OCI-LY7 (cell line): ENCODE measurements around the gene FAT4. TPM values are rescaled to one million over a fixed set of nuclear protein-coding genes. Genes with fewer than 3 reads are reported as not detected.

ENCODE experiments used
- BruUV-seq: library from RNA; stranded (reverse); fragments of 400-500 nt; replicated peaks from 2 replicates; lab custom pipeline; 2021; lab: Mats Ljungman, UMichigan
- CTCF ChIA-PET: fragments of 300-600 bp; sonication (Branson Sonifier 250); formaldehyde crosslinking; loops from one replicate; lab custom pipeline; 2022; ENCODE audit warnings: antibody characterized with exemption; ENCODE audit not compliant: unreplicated experiment; lab: Charles Lee
- POLR2A ChIA-PET: fragments of 300-600 bp; sonication (Branson Sonifier 250); formaldehyde crosslinking; loops from one replicate; lab custom pipeline; 2022; ENCODE audit warnings: antibody characterized with exemption; lab: Charles Lee
- DNase-seq: peaks from one replicate; pipeline ENCODE4 v3.0.0-alpha.2; 2015; ENCODE audit warnings: low spot score
- H2AFZ ChIP-seq: fragments of 200-600 bp; sonication (generic), shearing (Covaris generic); 2 replicates; pipeline ENCODE4 v1.6.1; 2014; ENCODE audit warnings: mild to moderate bottlenecking, antibody characterized with exemption, low read length, moderate library complexity
- H3K27ac ChIP-seq: fragments of 200-600 bp; sonication (generic); 2 replicates; pipeline ENCODE4 v1.5.1; 2014; ENCODE audit warnings: mixed run types, low read depth, mild to moderate bottlenecking, moderate library complexity, low read length, inconsistent platforms; ENCODE audit not compliant: poor library complexity, severe bottlenecking
- H3K36me3 ChIP-seq: fragments of 200-600 bp; sonication (generic); 2 replicates; pipeline ENCODE4 v1.6.1; 2014; ENCODE audit warnings: mild to moderate bottlenecking, antibody characterized with exemption, low read length, moderate library complexity, mixed read lengths; ENCODE audit not compliant: insufficient read depth
- H3K4me1 ChIP-seq: fragments of 200-600 bp; sonication (generic); 2 replicates; pipeline ENCODE4 v1.5.1; 2014; ENCODE audit warnings: mild to moderate bottlenecking, low read length; ENCODE audit not compliant: insufficient read depth, poor library complexity, severe bottlenecking
- H3K4me2 ChIP-seq: fragments of 200-600 bp; sonication (generic); 2 replicates; pipeline ENCODE4 v1.6.1; 2014; ENCODE audit warnings: mild to moderate bottlenecking, low read length
- H3K4me3 ChIP-seq: fragments of 200-600 bp; sonication (generic); 2 replicates; pipeline ENCODE4 v1.5.1; 2014; ENCODE audit warnings: mild to moderate bottlenecking, low read depth, low read length; ENCODE audit not compliant: poor library complexity, severe bottlenecking
- H3K79me2 ChIP-seq: fragments of 200-600 bp; sonication (generic); 2 replicates; pipeline ENCODE4 v1.6.1; 2016; ENCODE audit warnings: low read depth, mild to moderate bottlenecking, low read length, moderate library complexity, mixed read lengths; ENCODE audit not compliant: insufficient read depth
- H3K9me2 ChIP-seq: fragments of 200-600 bp; sonication (generic); 2 replicates; pipeline ENCODE4 v1.6.1; 2016; ENCODE audit warnings: mild to moderate bottlenecking, low read length, mixed read lengths; ENCODE audit not compliant: insufficient read depth
- H3K9me3 ChIP-seq: fragments of 200-600 bp; sonication (generic); 2 replicates; pipeline ENCODE4 v1.6.1; 2014; ENCODE audit warnings: mild to moderate bottlenecking, mixed run types, low read length, mixed read lengths
- H4K20me1 ChIP-seq: fragments of 200-600 bp; sonication (generic); 2 replicates; pipeline ENCODE4 v1.6.1; 2014; ENCODE audit warnings: mild to moderate bottlenecking, antibody characterized with exemption, low read length, moderate library complexity, mixed read lengths; ENCODE audit not compliant: insufficient read depth
- CTCF ChIP-seq: fragments of 200-600 bp; sonication (generic); conservative IDR thresholded peaks from 2 replicates; pipeline ENCODE4 v1.5.1; 2014; ENCODE audit warnings: mild to moderate bottlenecking, antibody characterized with exemption, low read length, moderate library complexity, mixed read lengths
- EZH2phosphoT487 ChIP-seq: fragments of 200-600 bp; sonication (generic); IDR thresholded peaks from 2 replicates; pipeline ENCODE4 v1.6.1; 2018; ENCODE audit warnings: low read depth, borderline replicate concordance, mild to moderate bottlenecking, mixed run types, antibody characterized with exemption, low read length, moderate library complexity, mixed read lengths
- intact Hi-C: fragments of 100-400 bp; cut with micrococcal nuclease; formaldehyde crosslinking; loops from one replicate; pipeline ENCODE4 v1.10.0; 2022; ENCODE audit not compliant: unreplicated experiment
- total RNA-seq, 2 experiments: library from RNA; depleted of rRNA in 1 of 2; stranded (reverse); fragments of >200 nt in 1 of 2; shearing (Covaris generic) in 1 of 2; gene quantifications; 2 replicates each; pipeline ENCODE4 v1.2.3, GENCODE V29; 2014 to 2022

Gene FAT4
- total RNA-seq, 2 experiments from 2014 or later: not detected

- intact Hi-C loops: no loop called here
- no peaks in the 10 kb centered on the region for H3K79me2 ChIP-seq
These were observed 7.6 kb downstream of the FAT4 start for GRCh38 chr4:125322366-125322730.

DNA sequence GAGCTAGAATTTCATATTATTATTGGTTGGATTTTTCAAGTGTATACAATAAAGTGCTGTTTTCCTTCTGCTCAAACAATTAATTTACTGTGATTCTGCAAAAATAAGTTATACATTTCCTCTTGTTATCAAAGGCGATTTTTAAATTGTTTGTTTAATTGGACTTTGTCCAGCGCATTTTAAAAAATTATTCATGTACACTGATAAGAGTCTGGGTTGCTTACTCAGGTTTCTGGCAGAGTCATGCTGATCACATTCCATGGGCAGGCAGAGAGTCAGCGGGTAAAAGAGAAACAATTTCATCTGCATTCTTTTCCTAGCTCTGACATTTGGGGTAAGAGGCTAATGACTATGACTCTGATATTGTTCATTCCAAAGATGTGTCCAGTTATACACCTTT is 8.9 kb downstream of the FAT4 start:
- BruUV-seq: no TSS peak
- TF ChIP-seq EZH2phosphoT487 (no peak), CTCF (no peak)
- no peaks in the 10 kb centered on the region for H3K9me2 ChIP-seq
- no peaks in the 10 kb centered on the region for H3K79me2 ChIP-seq
- H3K36me3 ChIP-seq: no peaks in the 10 kb centered on the region
- ChIA-PET POLR2A (no interaction called here), CTCF (no interaction called here)
- intact Hi-C loops: no loop called here
- no peak overlapping the region for H3K4me2 ChIP-seq
- no peaks in the 10 kb centered on the region for H3K9me3 ChIP-seq
- H4K20me1 ChIP-seq: no peaks in the 10 kb centered on the region
- DNase-seq: no peak
- no peak overlapping the region for H3K4me3 ChIP-seq
- no peak overlapping the region for H3K27ac ChIP-seq
- H3K4me1 ChIP-seq: no peaks in the 10 kb centered on the region
- H2AFZ ChIP-seq: no peak overlapping the region

More at GRCh38 chr4:125322366-125322730, 7.6 kb downstream of the FAT4 start:
- TF ChIP-seq EZH2phosphoT487 (no peak), CTCF (no peak)
- H3K36me3 ChIP-seq: no peaks in the 10 kb centered on the region
- no peaks in the 10 kb centered on the region for H3K9me3 ChIP-seq
- H3K4me2 ChIP-seq: no peak overlapping the region
- ChIA-PET CTCF (no interaction called here), POLR2A (interaction anchor here (1.2 kb wide), 1 partner anchor 16 kb away, joined by 4 read pairs; no protein-coding TSS in a partner anchor)
- no peak overlapping the region for H3K27ac ChIP-seq
- BruUV-seq: no TSS peak
- H4K20me1 ChIP-seq: no peaks in the 10 kb centered on the region
- no peak overlapping the region for H2AFZ ChIP-seq
- no peaks in the 10 kb centered on the region for H3K9me2 ChIP-seq
- no peaks in the 10 kb centered on the region for H3K4me1 ChIP-seq
- DNase-seq: no peak
- no peak overlapping the region for H3K4me3 ChIP-seq

GRCh38 chr4:125325733-125326132 is 11.0 kb downstream of the FAT4 start:
- no peak overlapping the region for H3K4me2 ChIP-seq
- TF ChIP-seq EZH2phosphoT487: no peak
- TF ChIP-seq CTCF: no peak
- no peak overlapping the region for H3K27ac ChIP-seq
- no peak overlapping the region for H3K4me3 ChIP-seq
- H2AFZ ChIP-seq: no peak overlapping the region
- DNase-seq: no peak
- intact Hi-C loops: no loop called here
- no peaks in the 10 kb centered on the region for H4K20me1 ChIP-seq
- H3K79me2 ChIP-seq: no peaks in the 10 kb centered on the region
- no TSS peak for BruUV-seq
- no peaks in the 10 kb centered on the region for H3K9me2 ChIP-seq
- no peaks in the 10 kb centered on the region for H3K9me3 ChIP-seq
- ChIA-PET POLR2A (interaction anchor here (0.6 kb wide), 1 partner anchor 1190 kb away, joined by 4 read pairs; no protein-coding TSS in a partner anchor), CTCF (no interaction called here)
- no peaks in the 10 kb centered on the region for H3K36me3 ChIP-seq
- H3K4me1 ChIP-seq: no peaks in the 10 kb centered on the region
